Stimulated activated naive CD8-positive, alpha-beta T cell treated with anti-CD3 and anti-CD28 coated beads, Interleukin-15, Interleukin-2, amounts not matched to agents 100 ng/mL and 50 ng/mL, for 24 hours (primary cell): ENCODE data around the gene CAPZA1.

Experiments used
- H3K27ac Mint-ChIP-seq: one replicate; pipeline ENCODE4 v1.8.0; 2021; ENCODE audit warnings: mild to moderate bottlenecking, mixed read lengths
- H3K27me3 Mint-ChIP-seq: one replicate; pipeline ENCODE4 v1.8.0; 2021; ENCODE audit warnings: mixed read lengths
- H3K36me3 Mint-ChIP-seq: one replicate; pipeline ENCODE4 v1.8.0; 2021; ENCODE audit warnings: low read depth, mixed read lengths
- H3K4me1 Mint-ChIP-seq: one replicate; pipeline ENCODE4 v1.8.0; 2021; ENCODE audit warnings: low read depth, mixed read lengths
- H3K4me3 Mint-ChIP-seq: one replicate; pipeline ENCODE4 v1.8.0; 2021; ENCODE audit warnings: mild to moderate bottlenecking, mixed read lengths
- H3K9me3 Mint-ChIP-seq: one replicate; pipeline ENCODE4 v1.8.0; 2021; ENCODE audit warnings: mixed read lengths

CAPZA1 gene

GRCh38 chr1:112619518-112620376 lies at the start of gene CAPZA1:
Gene CAPZA1 (plus strand): TSS chr1:112619832. CDS start chr1:112619845, 13 bp downstream.
- Mint-ChIP-seq H3K27me3 (no peaks in the 10 kb centered on the region), H3K9me3 (no peaks in the 10 kb centered on the region), H3K4me3 (peak within 1 kb of the TSS; percentile 100), H3K4me1 (peaks cover 56% of the 10 kb centered on the region), H3K36me3 (peaks cover 34% of the 10 kb centered on the region), H3K27ac (peak within 1 kb of the TSS; percentile 100)

GRCh38 chr1:112575154-112575804 lies 44.4 kb upstream of the CAPZA1 start:
- Mint-ChIP-seq H3K36me3 (peaks cover 46% of the 10 kb centered on the region), H3K4me3 (no peak overlapping the region), H3K9me3 (no peaks in the 10 kb centered on the region), H3K27me3 (no peaks in the 10 kb centered on the region), H3K4me1 (no peaks in the 10 kb centered on the region), H3K27ac (no peak overlapping the region)

- Mint-ChIP-seq H3K9me3 (no peaks in the 10 kb centered on the region), H3K4me3 (no peak overlapping the region), H3K36me3 (peaks cover 43% of the 10 kb centered on the region), H3K27me3 (no peaks in the 10 kb centered on the region), H3K27ac (no peak overlapping the region), H3K4me1 (no peaks in the 10 kb centered on the region)
These were observed 43.4 kb upstream of the CAPZA1 start for GRCh38 chr1:112576240-112576639.

GRCh38 chr1:112579801-112580510 lies 39.7 kb upstream of the CAPZA1 start:
- H3K4me1 Mint-ChIP-seq = no peaks in the 10 kb centered on the region
- no peaks in the 10 kb centered on the region for H3K27me3 Mint-ChIP-seq
- no peaks in the 10 kb centered on the region for H3K9me3 Mint-ChIP-seq
- H3K36me3 Mint-ChIP-seq = peaks cover 41% of the 10 kb centered on the region
- no peak overlapping the region for H3K27ac Mint-ChIP-seq
- no peak overlapping the region for H3K4me3 Mint-ChIP-seq

GRCh38 chr1:112581586-112582192 lies 37.9 kb upstream of the CAPZA1 start:
- H3K36me3 Mint-ChIP-seq = peaks cover 25% of the 10 kb centered on the region
- H3K9me3 Mint-ChIP-seq = no peaks in the 10 kb centered on the region
- H3K4me3 Mint-ChIP-seq = no peak overlapping the region
- no peaks in the 10 kb centered on the region for H3K4me1 Mint-ChIP-seq
- no peak overlapping the region for H3K27ac Mint-ChIP-seq
- no peaks in the 10 kb centered on the region for H3K27me3 Mint-ChIP-seq

GRCh38 chr1:112583366-112583765 lies 36.3 kb upstream of the CAPZA1 start:
- Mint-ChIP-seq H3K36me3 (peaks cover 19% of the 10 kb centered on the region), H3K4me1 (no peaks in the 10 kb centered on the region), H3K9me3 (no peaks in the 10 kb centered on the region), H3K27ac (no peak overlapping the region), H3K27me3 (no peaks in the 10 kb centered on the region), H3K4me3 (no peak overlapping the region)

- Mint-ChIP-seq H3K4me3 (no peak overlapping the region), H3K27ac (no peak overlapping the region), H3K27me3 (no peaks in the 10 kb centered on the region), H3K36me3 (peaks cover 35% of the 10 kb centered on the region), H3K9me3 (peaks cover 13% of the 10 kb centered on the region), H3K4me1 (no peaks in the 10 kb centered on the region)
These were observed 29.9 kb upstream of the CAPZA1 start for GRCh38 chr1:112589766-112590165.

GRCh38 chr1:112594208-112594876 lies 25.3 kb upstream of the CAPZA1 start:
- H3K27me3 Mint-ChIP-seq = no peaks in the 10 kb centered on the region
- H3K4me3 Mint-ChIP-seq = no peak overlapping the region
- H3K36me3 Mint-ChIP-seq = peaks cover 28% of the 10 kb centered on the region
- H3K9me3 Mint-ChIP-seq = peaks cover 8% of the 10 kb centered on the region
- H3K27ac Mint-ChIP-seq = no peak overlapping the region
- H3K4me1 Mint-ChIP-seq = no peaks in the 10 kb centered on the region

GRCh38 chr1:112599477-112599876 lies 20.2 kb upstream of the CAPZA1 start:
- no peaks in the 10 kb centered on the region for H3K27me3 Mint-ChIP-seq
- no peaks in the 10 kb centered on the region for H3K9me3 Mint-ChIP-seq
- H3K36me3 Mint-ChIP-seq = peaks cover 18% of the 10 kb centered on the region
- H3K4me1 Mint-ChIP-seq = no peaks in the 10 kb centered on the region
- no peak overlapping the region for H3K4me3 Mint-ChIP-seq
- H3K27ac Mint-ChIP-seq = no peak overlapping the region

- no peaks in the 10 kb centered on the region for H3K9me3 Mint-ChIP-seq
- no peak overlapping the region for H3K27ac Mint-ChIP-seq
- no peaks in the 10 kb centered on the region for H3K27me3 Mint-ChIP-seq
- H3K4me3 Mint-ChIP-seq = no peak overlapping the region
- H3K4me1 Mint-ChIP-seq = no peaks in the 10 kb centered on the region
- peaks cover 24% of the 10 kb centered on the region for H3K36me3 Mint-ChIP-seq
These were observed 16.6 kb upstream of the CAPZA1 start for GRCh38 chr1:112603012-112603411.

GRCh38 chr1:112603541-112603940 lies 16.1 kb upstream of the CAPZA1 start:
- Mint-ChIP-seq H3K9me3 (no peaks in the 10 kb centered on the region), H3K4me1 (no peaks in the 10 kb centered on the region), H3K36me3 (peaks cover 28% of the 10 kb centered on the region), H3K27me3 (no peaks in the 10 kb centered on the region), H3K4me3 (no peak overlapping the region), H3K27ac (no peak overlapping the region)

- Mint-ChIP-seq H3K4me3 (no peak overlapping the region), H3K27ac (peak overlapping the region; percentile 42), H3K4me1 (no peaks in the 10 kb centered on the region), H3K9me3 (no peaks in the 10 kb centered on the region), H3K27me3 (no peaks in the 10 kb centered on the region), H3K36me3 (peaks cover 33% of the 10 kb centered on the region)
These were observed 13.9 kb upstream of the CAPZA1 start for GRCh38 chr1:112605633-112606327.

GRCh38 chr1:112614460-112615065 lies 5.1 kb upstream of the CAPZA1 start:
- Mint-ChIP-seq H3K27me3 (no peaks in the 10 kb centered on the region), H3K4me1 (peaks cover 14% of the 10 kb centered on the region), H3K36me3 (peaks cover 30% of the 10 kb centered on the region), H3K9me3 (no peaks in the 10 kb centered on the region), H3K27ac (no peak overlapping the region), H3K4me3 (no peak overlapping the region)
